Measurements from ENCODE around the gene IL1A.

- TF ChIP-seq POLR2A (IDR thresholded peaks at IDR 0.05; ENCODE audit: low read depth) (no peak), EP300 (IDR thresholded peaks at IDR 0.05) (no peak)
- TF ChIP-seq, protein P1, sequence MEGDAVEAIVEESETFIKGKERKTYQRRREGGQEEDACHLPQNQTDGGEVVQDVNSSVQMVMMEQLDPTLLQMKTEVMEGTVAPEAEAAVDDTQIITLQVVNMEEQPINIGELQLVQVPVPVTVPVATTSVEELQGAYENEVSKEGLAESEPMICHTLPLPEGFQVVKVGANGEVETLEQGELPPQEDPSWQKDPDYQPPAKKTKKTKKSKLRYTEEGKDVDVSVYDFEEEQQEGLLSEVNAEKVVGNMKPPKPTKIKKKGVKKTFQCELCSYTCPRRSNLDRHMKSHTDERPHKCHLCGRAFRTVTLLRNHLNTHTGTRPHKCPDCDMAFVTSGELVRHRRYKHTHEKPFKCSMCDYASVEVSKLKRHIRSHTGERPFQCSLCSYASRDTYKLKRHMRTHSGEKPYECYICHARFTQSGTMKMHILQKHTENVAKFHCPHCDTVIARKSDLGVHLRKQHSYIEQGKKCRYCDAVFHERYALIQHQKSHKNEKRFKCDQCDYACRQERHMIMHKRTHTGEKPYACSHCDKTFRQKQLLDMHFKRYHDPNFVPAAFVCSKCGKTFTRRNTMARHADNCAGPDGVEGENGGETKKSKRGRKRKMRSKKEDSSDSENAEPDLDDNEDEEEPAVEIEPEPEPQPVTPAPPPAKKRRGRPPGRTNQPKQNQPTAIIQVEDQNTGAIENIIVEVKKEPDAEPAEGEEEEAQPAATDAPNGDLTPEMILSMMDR (IDR thresholded peaks at IDR 0.05): no peak
These were observed 45.8 kb upstream of the IL1A start for GRCh38 chr2:112829961-112830681.

Measured in esophagus muscularis mucosa (tissue), 4 donors.